ENCODE data around the gene UBC.
"Not testable (repeated sequence)": the region's sequence is repeated elsewhere in the genome, so short reads cannot be mapped to it uniquely, and the experiment has no call there.

The UBC gene

GRCh38 chr12:124927201-124928094 is 13.0 kb upstream of the UBC start (continued):
- TF ChIP-seq ZNF521 (tag by site-specific recombination; IDR thresholded peaks at IDR 0.05), result no peak
- TF ChIP-seq ZNF202 (tag by site-specific recombination; IDR thresholded peaks at IDR 0.05; ENCODE audit: borderline replicate concordance), result no peak
- peak; percentile 91 for TF ChIP-seq IKZF3 (tag by site-specific recombination; IDR thresholded peaks at IDR 0.05)
- TF ChIP-seq ZNF37A (tag by site-specific recombination; IDR thresholded peaks at IDR 0.05), result peak; percentile 43; the same call in 1 of the 2 replicates
- peak; percentile 18; the same call in 1 of the 2 replicates for TF ChIP-seq ZNF623 (tag by site-specific recombination; IDR thresholded peaks at IDR 0.05)
- 0 out of 2 replicates have a peak, but pooled peaks have one; percentile 8 for TF ChIP-seq ZSCAN4 (tag by site-specific recombination; IDR thresholded peaks at IDR 0.05)
- no peak for TF ChIP-seq EGR2 (tag by site-specific recombination; IDR thresholded peaks at IDR 0.05; ENCODE audit: low read depth)
- no peak for TF ChIP-seq ZNF701 (tag by site-specific recombination; IDR thresholded peaks at IDR 0.05)
- no peak for TF ChIP-seq ZNF433 (tag by site-specific recombination; IDR thresholded peaks at IDR 0.05; ENCODE audit: low read depth)
- TF ChIP-seq KLF16 (tag by site-specific recombination; IDR thresholded peaks at IDR 0.05), result peak; percentile 55; the same call in 1 of the 2 replicates
- peak; percentile 48 for TF ChIP-seq ZBTB17 (tag by site-specific recombination; IDR thresholded peaks at IDR 0.05)

DNA sequence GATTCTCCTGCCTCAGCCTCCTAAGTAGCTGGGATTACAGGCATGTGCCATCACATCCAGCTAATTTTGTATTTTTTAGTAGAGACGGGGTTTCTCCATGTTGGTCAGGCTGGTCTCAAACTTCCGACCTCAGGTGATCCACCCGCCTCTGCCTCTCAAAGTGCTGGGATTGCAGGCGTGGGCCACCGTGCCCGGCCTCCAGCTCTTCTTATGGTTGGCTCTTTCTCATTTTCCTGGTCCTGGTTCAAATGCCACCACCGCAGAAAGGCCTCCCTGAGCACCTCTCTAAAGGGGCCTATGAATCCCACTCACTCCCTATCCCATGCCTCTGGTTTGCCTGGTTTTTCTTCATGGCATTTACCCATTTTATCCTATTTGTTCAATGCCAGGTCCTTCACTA is 11.3 kb upstream of the UBC start:
- not testable (repeated sequence) for H3K4me3 ChIP-seq (ENCODE audit: low read depth, low read length); H3K27ac ChIP-seq (ENCODE audit: extremely low read depth, low read depth, low read length); H3K36me3 ChIP-seq (ENCODE audit: control insufficient read depth in 2 of 2, insufficient read depth in 1 of 2, low read length in 2 of 2); H3K4me1 ChIP-seq (ENCODE audit: control insufficient read depth, insufficient read depth, low read length); H3K9me3 ChIP-seq (ENCODE audit: control insufficient read depth, insufficient read depth, low read depth, low read length)
- CTCF ChIA-PET, result interaction anchor here (0.6 kb wide), 1 partner anchor 407 kb away, joined by 4 read pairs; no protein-coding TSS in a partner anchor
- POLR2A ChIA-PET, result interaction anchor here (0.8 to 4.1 kb wide), 2 partner anchors 11 to 16 kb away, joined by 3 to 48 read pairs; partner anchors contain the start of gene UBC

DNA sequence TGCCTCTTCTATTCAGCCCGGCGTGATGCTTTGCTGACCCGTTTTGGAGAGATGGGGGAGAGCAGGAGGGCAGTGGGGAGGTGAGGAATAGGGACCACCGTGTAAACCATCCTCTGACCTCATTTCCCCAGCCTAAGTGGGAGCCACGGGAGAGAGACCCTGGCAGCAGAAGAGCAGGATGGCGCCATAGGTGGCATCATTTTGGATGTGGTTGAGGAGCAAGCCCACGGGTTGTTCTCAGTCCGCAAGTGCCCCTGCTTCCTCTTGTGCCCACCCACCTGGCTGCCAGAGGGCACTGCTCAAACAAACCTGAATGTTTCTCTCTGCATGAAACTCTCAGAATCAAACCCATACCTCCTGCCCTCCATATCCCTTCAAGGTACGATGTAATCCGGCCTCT is 10.7 kb upstream of the UBC start:
- ChIA-PET CTCF (interaction anchor here (0.5 to 0.6 kb wide), 2 partner anchors 11 to 407 kb away, joined by 3 to 4 read pairs; no protein-coding TSS in a partner anchor), POLR2A (interaction anchor here (4.1 kb wide), 1 partner anchor 11 kb away, joined by 48 read pairs; the partner anchor contains the start of gene UBC)
- Histone ChIP-seq H3K27ac (ENCODE audit: extremely low read depth, low read depth, low read length) (no peak overlapping the region), H3K4me1 (ENCODE audit: control insufficient read depth, insufficient read depth, low read length) (peaks cover 8% of the 10 kb centered on the region; the same call in 1 of the 2 replicates), H3K36me3 (ENCODE audit: control insufficient read depth in 2 of 2, insufficient read depth in 1 of 2, low read length in 2 of 2) (no peaks in the 10 kb centered on the region), H3K9me3 (ENCODE audit: control insufficient read depth, insufficient read depth, low read depth, low read length) (no peaks in the 10 kb centered on the region), H3K4me3 (ENCODE audit: low read depth, low read length) (no peak overlapping the region)
- TF ChIP-seq ZNF658 (tag by site-specific recombination; IDR thresholded peaks at IDR 0.05) (no peak), KLF7 (tag by site-specific recombination; IDR thresholded peaks at IDR 0.05; ENCODE audit: borderline replicate concordance) (no peak), ZSCAN4 (tag by site-specific recombination; IDR thresholded peaks at IDR 0.05) (no peak)

- CTCF ChIA-PET, result interaction anchor here (1.4 to 3.6 kb wide), 2 partner anchors 16 to 18 kb away, joined by 3 to 19 read pairs; no protein-coding TSS in a partner anchor
- POLR2A ChIA-PET, result interaction anchor here (0.6 to 2.4 kb wide), 4 partner anchors 10 to 1031 kb away, joined by 3 to 35 read pairs (median 3); partner anchors contain the start of gene UBC
- Histone ChIP-seq H3K4me3 (ENCODE audit: low read depth, low read length) (peak overlapping the region; percentile 1; the same call in 1 of the 2 replicates), H3K4me1 (ENCODE audit: control insufficient read depth, insufficient read depth, low read length) (peaks cover 8% of the 10 kb centered on the region; the same call in 1 of the 2 replicates), H3K36me3 (ENCODE audit: control insufficient read depth in 2 of 2, insufficient read depth in 1 of 2, low read length in 2 of 2) (no peaks in the 10 kb centered on the region), H3K9me3 (ENCODE audit: control insufficient read depth, insufficient read depth, low read depth, low read length) (no peaks in the 10 kb centered on the region), H3K27ac (ENCODE audit: extremely low read depth, low read depth, low read length) (peak overlapping the region; percentile 57; the same call in 1 of the 2 replicates)
- peak; percentile 52 for TF ChIP-seq ZNF366 (tag by site-specific recombination; conservative IDR thresholded peaks at IDR 0.05)
- 0 out of 2 replicates have a peak, but pooled peaks have one; percentile 5 for TF ChIP-seq ZNF623 (tag by site-specific recombination; IDR thresholded peaks at IDR 0.05)
- TF ChIP-seq, protein P1, sequence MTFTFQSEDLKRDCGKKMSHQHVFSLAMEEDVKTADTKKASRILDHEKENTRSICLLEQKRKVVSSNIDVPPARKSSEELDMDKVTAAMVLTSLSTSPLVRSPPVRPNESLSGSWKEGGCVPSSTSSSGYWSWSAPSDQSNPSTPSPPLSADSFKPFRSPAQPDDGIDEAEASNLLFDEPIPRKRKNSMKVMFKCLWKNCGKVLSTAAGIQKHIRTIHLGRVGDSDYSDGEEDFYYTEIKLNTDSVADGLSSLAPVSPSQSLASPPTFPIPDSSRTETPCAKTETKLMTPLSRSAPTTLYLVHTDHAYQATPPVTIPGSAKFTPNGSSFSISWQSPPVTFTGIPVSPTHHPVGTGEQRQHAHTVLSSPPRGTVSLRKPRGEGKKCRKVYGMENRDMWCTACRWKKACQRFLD (tag by site-specific recombination; IDR thresholded peaks at IDR 0.05), result no peak
- TF ChIP-seq ZNF24 (tag by site-specific recombination; IDR thresholded peaks at IDR 0.05), result no peak
- no peak for TF ChIP-seq EGR2 (tag by site-specific recombination; IDR thresholded peaks at IDR 0.05; ENCODE audit: low read depth)
- 0 out of 2 replicates have a peak, but pooled peaks have one; percentile 33 for TF ChIP-seq ZFP69B (tag by site-specific recombination; IDR thresholded peaks at IDR 0.05)
- TF ChIP-seq, protein P2, sequence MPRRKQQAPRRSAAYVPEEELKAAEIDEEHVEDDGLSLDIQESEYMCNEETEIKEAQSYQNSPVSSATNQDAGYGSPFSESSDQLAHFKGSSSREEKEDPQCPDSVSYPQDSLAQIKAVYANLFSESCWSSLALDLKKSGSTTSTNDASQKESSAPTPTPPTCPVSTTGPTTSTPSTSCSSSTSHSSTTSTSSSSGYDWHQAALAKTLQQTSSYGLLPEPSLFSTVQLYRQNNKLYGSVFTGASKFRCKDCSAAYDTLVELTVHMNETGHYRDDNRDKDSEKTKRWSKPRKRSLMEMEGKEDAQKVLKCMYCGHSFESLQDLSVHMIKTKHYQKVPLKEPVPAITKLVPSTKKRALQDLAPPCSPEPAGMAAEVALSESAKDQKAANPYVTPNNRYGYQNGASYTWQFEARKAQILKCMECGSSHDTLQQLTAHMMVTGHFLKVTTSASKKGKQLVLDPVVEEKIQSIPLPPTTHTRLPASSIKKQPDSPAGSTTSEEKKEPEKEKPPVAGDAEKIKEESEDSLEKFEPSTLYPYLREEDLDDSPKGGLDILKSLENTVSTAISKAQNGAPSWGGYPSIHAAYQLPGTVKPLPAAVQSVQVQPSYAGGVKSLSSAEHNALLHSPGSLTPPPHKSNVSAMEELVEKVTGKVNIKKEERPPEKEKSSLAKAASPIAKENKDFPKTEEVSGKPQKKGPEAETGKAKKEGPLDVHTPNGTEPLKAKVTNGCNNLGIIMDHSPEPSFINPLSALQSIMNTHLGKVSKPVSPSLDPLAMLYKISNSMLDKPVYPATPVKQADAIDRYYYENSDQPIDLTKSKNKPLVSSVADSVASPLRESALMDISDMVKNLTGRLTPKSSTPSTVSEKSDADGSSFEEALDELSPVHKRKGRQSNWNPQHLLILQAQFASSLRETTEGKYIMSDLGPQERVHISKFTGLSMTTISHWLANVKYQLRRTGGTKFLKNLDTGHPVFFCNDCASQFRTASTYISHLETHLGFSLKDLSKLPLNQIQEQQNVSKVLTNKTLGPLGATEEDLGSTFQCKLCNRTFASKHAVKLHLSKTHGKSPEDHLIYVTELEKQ (tag by site-specific recombination; IDR thresholded peaks at IDR 0.05; ENCODE audit: borderline replicate concordance), result no peak
These were observed 9.7 kb upstream of the UBC start for GRCh38 chr12:124923905-124924734.

Measured in HEK293 (cell line).